Vagina (tissue), 2 donors: ENCODE results near the gene TTC23L.
A peak's percentile ranks its signal among the peaks of the same experiment; 100 is the strongest.

Source experiments
- CTCF ChIP-seq, 3 experiments: fragments of 450-650 bp in 2 of 3; fragments of 200-600 bp in 1 of 3; sonication (generic) in 1 of 3; IDR thresholded peaks; one replicate each; pipeline ENCODE4 v1.5.1; 2017 to 2019; ENCODE audit warnings: antibody characterized with exemption in 3 of 3, mild to moderate bottlenecking in 2 of 3, moderate library complexity in 2 of 3
- POLR2AphosphoS5 ChIP-seq, 2 donors: sonication (generic); formaldehyde crosslinking; IDR thresholded peaks; one replicate each; pipeline ENCODE4 v1.9.0; 2017; ENCODE audit warnings: antibody characterized with exemption in 2 of 2, mild to moderate bottlenecking in 2 of 2, low read depth in 1 of 2; ENCODE audit not compliant: insufficient read depth in 1 of 2

GRCh38 chr5:34923694-34924461 lies 84.9 kb downstream of the TTC23L start:
- TF ChIP-seq CTCF (IDR thresholded peaks at IDR 0.05) (no peak), POLR2AphosphoS5 (IDR thresholded peaks at IDR 0.05; ENCODE audit: insufficient read depth in 1 of 2, low read depth in 1 of 2) (peak in 1 of 2 donors; percentile 63)
